MM.1S (cell line): Measurements from ENCODE around the gene COL25A1.

ENCODE experiments used
- DNase-seq: peaks from one replicate; pipeline ENCODE4 v3.0.0-alpha.2; 2015
- H2AFZ ChIP-seq: fragments of 300-600 bp; sonication (generic); 2 replicates; pipeline ENCODE4 v1.6.0; 2016; ENCODE audit warnings: antibody characterized with exemption, low read length
- H3F3A ChIP-seq: fragments of 300-600 bp; sonication (generic); 2 replicates; pipeline ENCODE4 v1.6.1; 2016; ENCODE audit warnings: mild to moderate bottlenecking, antibody characterized with exemption, low read length, moderate library complexity, mixed read lengths; ENCODE audit not compliant: insufficient read depth
- H3K27ac ChIP-seq: fragments of 300-600 bp; sonication (generic); 2 replicates; pipeline ENCODE4 v1.5.1; 2016; ENCODE audit warnings: mild to moderate bottlenecking, low read length
- H3K27me3 ChIP-seq: fragments of 300-600 bp; sonication (generic); replicated peaks from 2 replicates; pipeline ENCODE4 v1.6.0; 2016; ENCODE audit warnings: low read length; ENCODE audit not compliant: insufficient read depth
- H3K36me3 ChIP-seq: fragments of 300-600 bp; sonication (generic); replicated peaks from 2 replicates; pipeline ENCODE4 v1.6.1; 2016; ENCODE audit warnings: mild to moderate bottlenecking, low read length, mixed read lengths; ENCODE audit not compliant: insufficient read depth
- H3K4me1 ChIP-seq: fragments of 300-600 bp; sonication (generic); 2 replicates; pipeline ENCODE4 v1.6.1; 2016; ENCODE audit warnings: low read length, mixed read lengths
- H3K4me2 ChIP-seq: fragments of 300-600 bp; sonication (generic); 2 replicates; pipeline ENCODE4 v1.6.0; 2016; ENCODE audit warnings: low read depth, low read length
- H3K4me3 ChIP-seq: fragments of 300-600 bp; sonication (generic); 2 replicates; pipeline ENCODE4 v1.5.1; 2016; ENCODE audit warnings: low read length, mixed read lengths
- H3K79me2 ChIP-seq: fragments of 300-600 bp; sonication (generic); 2 replicates; pipeline ENCODE4 v1.6.1; 2016; ENCODE audit warnings: mixed run types, low read length, mixed read lengths
- H3K9ac ChIP-seq: fragments of 300-600 bp; sonication (generic); 2 replicates; pipeline ENCODE4 v1.6.1; 2016; ENCODE audit warnings: low read length, mixed read lengths
- H3K9me2 ChIP-seq: fragments of 300-600 bp; sonication (generic); replicated peaks from 2 replicates; pipeline ENCODE4 v1.6.1; 2016; ENCODE audit warnings: mild to moderate bottlenecking, low read length, mixed read lengths; ENCODE audit not compliant: insufficient read depth
- H3K9me3 ChIP-seq: fragments of 300-600 bp; sonication (generic); replicated peaks from 2 replicates; pipeline ENCODE4 v1.6.1; 2016; ENCODE audit warnings: mild to moderate bottlenecking, low read length, mixed read lengths; ENCODE audit not compliant: insufficient read depth
- H4K20me1 ChIP-seq: fragments of 300-600 bp; sonication (generic); 2 replicates; pipeline ENCODE4 v1.6.1; 2016; ENCODE audit warnings: mild to moderate bottlenecking, low read length, moderate library complexity, mixed read lengths; ENCODE audit not compliant: insufficient read depth
- CTCF ChIP-seq: fragments of 300-600 bp; sonication (generic); IDR thresholded peaks from 2 replicates; pipeline ENCODE4 v1.5.1; 2016; ENCODE audit warnings: antibody characterized with exemption, low read length, mixed read lengths
- EZH2 ChIP-seq: fragments of 300-600 bp; sonication (generic); optimal IDR thresholded peaks from 2 replicates; pipeline ENCODE3; 2017; ENCODE audit warnings: low read depth, mild to moderate bottlenecking, antibody characterized with exemption, low read length, mixed read lengths
- EZH2phosphoT487 ChIP-seq: fragments of 300-600 bp; sonication (generic); IDR thresholded peaks from 2 replicates; pipeline ENCODE4 v1.6.1; 2018; ENCODE audit warnings: antibody characterized with exemption, low read length

COL25A1 gene

GRCh38 chr4:109266236-109266635 lies 36.2 kb downstream of the COL25A1 start:
- TF ChIP-seq EZH2 (no peak), EZH2phosphoT487 (no peak), CTCF (no peak)
- Histone ChIP-seq H3K4me1 (peaks cover 19% of the 10 kb centered on the region), H4K20me1 (no peaks in the 10 kb centered on the region)

GRCh38 chr4:109263721-109264120 lies 38.7 kb downstream of the COL25A1 start:
- Histone ChIP-seq H3K27me3 (no peaks in the 10 kb centered on the region), H3K4me2 (no peak overlapping the region), H3K79me2 (no peaks in the 10 kb centered on the region), H3K9ac (no peak overlapping the region), H3K9me3 (no peaks in the 10 kb centered on the region), H2AFZ (no peak overlapping the region), H3K9me2 (no peaks in the 10 kb centered on the region), H3K36me3 (no peaks in the 10 kb centered on the region), H3K4me1 (peaks cover 19% of the 10 kb centered on the region), H3K27ac (no peak overlapping the region), H3K4me3 (no peak overlapping the region), H4K20me1 (no peaks in the 10 kb centered on the region), H3F3A (peaks cover 6% of the 10 kb centered on the region)
- TF ChIP-seq CTCF (no peak), EZH2phosphoT487 (no peak), EZH2 (no peak)
- no peak for DNase-seq

More at GRCh38 chr4:109266236-109266635, 36.2 kb downstream of the COL25A1 start:
- Histone ChIP-seq H3K9me2 (no peaks in the 10 kb centered on the region), H3F3A (peaks cover 6% of the 10 kb centered on the region), H3K79me2 (no peaks in the 10 kb centered on the region), H3K4me3 (no peak overlapping the region), H3K9me3 (no peaks in the 10 kb centered on the region), H3K27ac (no peak overlapping the region), H3K9ac (no peak overlapping the region), H2AFZ (no peak overlapping the region), H3K27me3 (no peaks in the 10 kb centered on the region), H3K36me3 (no peaks in the 10 kb centered on the region), H3K4me2 (peak overlapping the region; percentile 48; the same call in 1 of the 2 replicates)
- DNase-seq, result no peak

GRCh38 chr4:109256818-109257217 lies 45.6 kb downstream of the COL25A1 start:
- Histone ChIP-seq H3K27ac (no peak overlapping the region), H3K27me3 (no peaks in the 10 kb centered on the region), H3K79me2 (no peaks in the 10 kb centered on the region), H3K36me3 (no peaks in the 10 kb centered on the region), H3K9me3 (no peaks in the 10 kb centered on the region), H3F3A (no peaks in the 10 kb centered on the region), H3K4me1 (no peaks in the 10 kb centered on the region), H4K20me1 (no peaks in the 10 kb centered on the region), H3K4me3 (no peak overlapping the region), H3K9me2 (no peaks in the 10 kb centered on the region), H2AFZ (no peak overlapping the region), H3K4me2 (no peak overlapping the region), H3K9ac (no peak overlapping the region)
- no peak for DNase-seq
- TF ChIP-seq EZH2phosphoT487, result no peak
- no peak for TF ChIP-seq CTCF
- no peak for TF ChIP-seq EZH2
